ENCODE measurements around the gene SELPLG.
A peak's percentile ranks its signal among the peaks of the same experiment; 100 is the strongest.

- TF ChIP-seq CTCF (IDR thresholded peaks at IDR 0.05; ENCODE audit: borderline replicate concordance, extremely low read depth, low read length, poor library complexity, severe bottlenecking) = peak; percentile 8
- no peak for TF ChIP-seq EZH2 (IDR thresholded peaks at IDR 0.05; ENCODE audit: borderline replicate concordance, low read depth, low read length, severe bottlenecking)
Observed at GRCh38 chr12:108635201-108635996, 1.7 kb upstream of the SELPLG start.
